Sigmoid colon (tissue), 7 donors: ENCODE data around the gene ARHGAP10. TPM values are rescaled to one million over a fixed set of nuclear protein-coding genes. Genes with fewer than 3 reads are reported as not detected.
A peak's percentile ranks its signal among the peaks of the same experiment; 100 is the strongest.

Experiments used
- DNase-seq: peaks from one replicate; pipeline ENCODE4 v3.0.0-alpha.2; 2019
- H3K27ac ChIP-seq, 4 donors: fragments of 200-600 bp; sonication (generic); one replicate each; pipeline ENCODE4 v1.5.1; 2016 to 2019; ENCODE audit warnings: mild to moderate bottlenecking in 1 of 4
- H3K27me3 ChIP-seq, 3 donors: fragments of 200-600 bp; sonication (generic); one replicate each; pipeline ENCODE4 v1.5.1; 2019; ENCODE audit warnings: mild to moderate bottlenecking in 1 of 3
- H3K36me3 ChIP-seq, 4 donors: fragments of 200-600 bp; sonication (generic); one replicate each; pipeline ENCODE4 v1.5.1; 2016 to 2019
- H3K4me1 ChIP-seq, 4 donors: fragments of 200-600 bp; sonication (generic); one replicate each; pipeline ENCODE4 v1.5.1; 2017 to 2019
- H3K4me3 ChIP-seq, 4 donors: fragments of 200-600 bp; sonication (generic); one replicate each; pipeline ENCODE4 v1.5.1; 2017 to 2019; ENCODE audit warnings: mild to moderate bottlenecking in 2 of 4, moderate library complexity in 1 of 4
- H3K9me3 ChIP-seq, 4 donors: fragments of 200-600 bp in 3 of 4; sonication (generic) in 3 of 4; one replicate each; pipeline versions ENCODE4 v1.5.1 to v1.6.1; 2013 to 2019
- EP300 ChIP-seq, 4 donors: sonication (generic); formaldehyde crosslinking; IDR thresholded peaks; one replicate each; pipeline ENCODE4 v1.6.1; 2017; ENCODE audit warnings: antibody characterized with exemption in 4 of 4
- POLR2A ChIP-seq, 2 donors: fragments of 450-650 bp; IDR thresholded peaks; one replicate each; pipeline ENCODE4 v1.6.1; 2016; ENCODE audit warnings: antibody characterized with exemption in 2 of 2, mild to moderate bottlenecking in 2 of 2, moderate library complexity in 2 of 2
- POLR2AphosphoS5 ChIP-seq, 4 donors: sonication (generic); formaldehyde crosslinking; IDR thresholded peaks; one replicate each; pipeline ENCODE4 v1.6.1; 2017; ENCODE audit warnings: antibody characterized with exemption in 4 of 4
- WGBS, 2 donors: extraction: QIAGEN DNeasy Blood & Tissue Kit; methylation state at CpG; one replicate each; pipeline ENCODE4 v1.1.7; 2013; 5-methylcytosine and 5-hydroxymethylcytosine counted together
- intact Hi-C: fragments of 100-400 bp; cut with DNase I; formaldehyde crosslinking; loops from one replicate; pipeline ENCODE4 v1.15.1; 2023
- polyA plus RNA-seq, 3 donors: library from polyadenylated mRNA; stranded (reverse); fragments of 200-250 nt; gene quantifications; one replicate each; pipeline ENCODE4 v1.2.3, GENCODE V29; 2013
- total RNA-seq, 4 donors: library from RNA; depleted of rRNA; stranded (reverse); fragments of >200 nt; gene quantifications; one replicate each; pipeline ENCODE4 v1.1.0, GENCODE V29; 2016
- TF ChIP-seq, protein P1 (sequence below), 4 experiments: fragments of 450-650 bp in 3 of 4; fragments of 200-600 bp in 1 of 4; IDR thresholded peaks; one replicate each; pipeline ENCODE4 v1.5.1; 2016 to 2019; ENCODE audit warnings: antibody characterized with exemption in 4 of 4, mild to moderate bottlenecking in 3 of 4, moderate library complexity in 2 of 4
- donor health status: healthy with polysubstance abuse.
- donor health status: Bipolar disorder and iron deficiency.
- donor health status: healthy.

The ARHGAP10 gene
- total and polyA plus RNA-seq, 7 donors: 3.0 to 158 (median 123) TPM

DNA sequence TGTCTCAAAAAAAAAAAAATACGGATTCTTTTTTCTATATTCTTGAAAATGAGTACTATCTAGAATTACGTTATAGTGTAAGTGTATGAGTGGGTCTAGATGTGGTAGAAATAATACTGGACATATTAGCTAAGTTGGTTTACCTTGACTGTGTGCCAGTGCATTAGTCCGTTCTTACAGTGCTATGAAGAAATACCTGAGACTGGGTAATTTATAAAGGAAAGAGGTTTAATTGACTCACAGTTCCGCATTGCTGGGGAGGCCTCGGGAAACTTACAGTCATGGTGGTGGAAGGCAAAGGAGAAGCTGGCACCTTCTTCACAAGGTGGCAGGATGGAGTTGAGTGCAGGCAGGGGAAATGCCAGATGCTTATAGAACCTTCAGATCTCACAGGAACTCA, 92.4 kb downstream of the ARHGAP10 start:
- no peaks in the 10 kb centered on the region for H3K9me3 ChIP-seq
- no peak overlapping the region for H3K4me3 ChIP-seq
- peaks cover 0 to 83% (median 83%) of the 10 kb centered on the region in 4 donors for H3K4me1 ChIP-seq
- intact Hi-C loops: no loop called here
- no peak for DNase-seq
- TF ChIP-seq EP300 (IDR thresholded peaks at IDR 0.05): no peak
- no peak for TF ChIP-seq POLR2AphosphoS5 (IDR thresholded peaks at IDR 0.05)
- TF ChIP-seq, protein P1, sequence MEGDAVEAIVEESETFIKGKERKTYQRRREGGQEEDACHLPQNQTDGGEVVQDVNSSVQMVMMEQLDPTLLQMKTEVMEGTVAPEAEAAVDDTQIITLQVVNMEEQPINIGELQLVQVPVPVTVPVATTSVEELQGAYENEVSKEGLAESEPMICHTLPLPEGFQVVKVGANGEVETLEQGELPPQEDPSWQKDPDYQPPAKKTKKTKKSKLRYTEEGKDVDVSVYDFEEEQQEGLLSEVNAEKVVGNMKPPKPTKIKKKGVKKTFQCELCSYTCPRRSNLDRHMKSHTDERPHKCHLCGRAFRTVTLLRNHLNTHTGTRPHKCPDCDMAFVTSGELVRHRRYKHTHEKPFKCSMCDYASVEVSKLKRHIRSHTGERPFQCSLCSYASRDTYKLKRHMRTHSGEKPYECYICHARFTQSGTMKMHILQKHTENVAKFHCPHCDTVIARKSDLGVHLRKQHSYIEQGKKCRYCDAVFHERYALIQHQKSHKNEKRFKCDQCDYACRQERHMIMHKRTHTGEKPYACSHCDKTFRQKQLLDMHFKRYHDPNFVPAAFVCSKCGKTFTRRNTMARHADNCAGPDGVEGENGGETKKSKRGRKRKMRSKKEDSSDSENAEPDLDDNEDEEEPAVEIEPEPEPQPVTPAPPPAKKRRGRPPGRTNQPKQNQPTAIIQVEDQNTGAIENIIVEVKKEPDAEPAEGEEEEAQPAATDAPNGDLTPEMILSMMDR (IDR thresholded peaks at IDR 0.05): no peak
- TF ChIP-seq POLR2A (IDR thresholded peaks at IDR 0.05): no peak
- peak overlapping the region; percentile 72 to 96 (median 86) for H3K27ac ChIP-seq
- H3K27me3 ChIP-seq: no peaks in the 10 kb centered on the region
- peaks cover 0 to 15% (median 6%) of the 10 kb centered on the region in 4 donors for H3K36me3 ChIP-seq
- WGBS, 2 donors: 95 to 97% methylated on average over 5 of the region's 5 CpGs

DNA sequence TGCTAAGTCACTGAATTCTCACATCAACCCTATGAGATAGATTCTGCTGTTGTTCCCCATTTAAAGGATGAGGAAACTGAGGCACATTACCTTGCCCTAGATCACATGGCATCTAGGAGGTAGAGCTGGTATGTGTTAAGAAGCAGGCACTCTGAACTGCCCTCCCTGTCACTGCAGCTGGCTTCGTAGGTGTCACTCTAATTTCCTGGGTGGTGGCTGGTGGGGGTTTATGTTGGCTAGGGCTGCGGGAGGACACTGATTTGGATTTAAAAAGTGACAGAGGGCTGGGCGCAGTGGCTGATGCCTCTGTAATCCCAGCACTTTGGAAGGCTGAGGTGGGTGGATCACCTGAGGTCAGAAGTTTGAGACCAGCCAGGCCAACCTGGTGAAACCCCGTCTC, 93.0 kb downstream of the ARHGAP10 start:
- peaks cover 0 to 89% (median 87%) of the 10 kb centered on the region in 4 donors for H3K4me1 ChIP-seq
- peaks cover 0 to 15% (median 6%) of the 10 kb centered on the region in 4 donors for H3K36me3 ChIP-seq
- no peak for DNase-seq
- H3K4me3 ChIP-seq: no peak overlapping the region
- intact Hi-C loops: no loop called here
- WGBS, 2 donors: 94 to 96% methylated on average over 4 of the region's 4 CpGs
- no peaks in the 10 kb centered on the region for H3K27me3 ChIP-seq
- peak overlapping the region; percentile 72 to 96 (median 86) for H3K27ac ChIP-seq
- no peaks in the 10 kb centered on the region for H3K9me3 ChIP-seq
- TF ChIP-seq POLR2A (IDR thresholded peaks at IDR 0.05) (no peak), POLR2AphosphoS5 (IDR thresholded peaks at IDR 0.05) (no peak), EP300 (IDR thresholded peaks at IDR 0.05) (no peak)
- TF ChIP-seq, protein P1 (IDR thresholded peaks at IDR 0.05): no peak

DNA sequence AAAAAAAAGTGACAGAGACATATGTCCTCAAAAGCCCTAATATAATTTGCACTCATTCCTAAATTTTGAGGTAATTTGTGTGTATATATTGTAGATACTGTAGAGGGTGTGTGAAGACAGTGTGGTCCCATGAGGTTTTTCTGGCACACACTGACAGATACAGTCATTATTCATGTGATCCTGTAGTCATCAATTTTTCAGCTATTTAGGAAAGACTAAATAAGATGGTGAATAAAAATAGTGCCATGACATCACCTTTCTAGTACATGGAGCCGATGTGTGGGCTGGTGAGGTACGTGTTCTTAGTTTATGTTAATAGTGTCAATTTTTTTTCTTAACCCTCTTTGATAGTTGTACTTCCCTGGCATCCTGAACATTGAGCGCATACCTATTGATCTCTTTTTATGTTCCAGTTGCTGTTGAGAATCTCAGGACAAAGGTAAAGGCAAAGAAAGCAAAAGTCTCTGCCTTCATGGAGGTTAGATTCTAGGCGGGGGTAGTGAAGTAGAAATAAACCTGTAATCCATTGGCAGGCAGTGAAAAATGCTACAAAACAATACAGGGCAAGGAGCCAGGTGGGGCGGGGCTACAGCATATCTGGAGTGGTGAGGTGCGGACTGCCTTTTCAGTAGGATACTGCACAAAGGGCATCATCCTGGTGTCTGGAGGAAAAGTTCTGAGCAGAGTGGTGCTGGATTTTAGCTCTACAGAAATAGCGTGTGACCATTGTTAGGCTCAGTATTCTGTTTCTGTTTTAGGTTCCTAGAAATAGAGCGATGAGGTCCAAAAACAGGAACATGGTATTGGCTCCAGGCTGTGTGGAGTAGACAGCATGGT, 93.8 kb downstream of the ARHGAP10 start:
- 52 to 74% methylated on average over 8 of the region's 8 CpGs for WGBS, 2 donors
- H3K9me3 ChIP-seq: no peaks in the 10 kb centered on the region
- no peaks in the 10 kb centered on the region for H3K27me3 ChIP-seq
- TF ChIP-seq EP300 (IDR thresholded peaks at IDR 0.05): no peak
- TF ChIP-seq, protein P1 (IDR thresholded peaks at IDR 0.05): no peak
- no peak for TF ChIP-seq POLR2AphosphoS5 (IDR thresholded peaks at IDR 0.05)
- no peak for TF ChIP-seq POLR2A (IDR thresholded peaks at IDR 0.05)
- no peak for DNase-seq
- intact Hi-C loops: no loop called here
- H3K4me3 ChIP-seq: no peak overlapping the region
- H3K4me1 ChIP-seq: peaks cover 2 to 94% (median 89%) of the 10 kb centered on the region in 4 donors
- H3K36me3 ChIP-seq: peaks cover 0 to 15% (median 6%) of the 10 kb centered on the region in 4 donors
- H3K27ac ChIP-seq: peak overlapping the region; percentile 72 to 96 (median 86)

DNA sequence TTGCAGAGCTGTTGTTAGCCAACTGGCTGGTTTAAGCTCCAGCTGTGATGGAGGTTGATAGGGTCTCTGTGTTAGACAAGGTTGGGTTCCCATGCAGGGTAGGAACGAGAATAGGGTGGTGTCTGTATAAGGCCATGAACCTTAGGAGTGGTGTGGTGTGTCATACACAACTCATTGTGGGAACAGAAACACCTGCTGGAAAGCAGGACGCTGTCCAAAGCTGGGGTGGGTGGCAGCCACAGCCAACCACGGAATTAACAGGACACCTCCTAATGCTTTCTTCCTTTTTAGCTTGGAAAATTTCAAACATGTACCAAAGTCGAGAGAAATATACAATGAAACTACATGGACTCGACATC, 94.4 kb downstream of the ARHGAP10 start:
- Histone ChIP-seq H3K27ac (peak overlapping the region; percentile 72 to 96 (median 86)), H3K4me3 (no peak overlapping the region), H3K36me3 (peaks cover 0 to 15% (median 6%) of the 10 kb centered on the region in 4 donors), H3K9me3 (no peaks in the 10 kb centered on the region), H3K27me3 (no peaks in the 10 kb centered on the region), H3K4me1 (peaks cover 8 to 94% (median 89%) of the 10 kb centered on the region in 4 donors)
- no peak for TF ChIP-seq POLR2A (IDR thresholded peaks at IDR 0.05)
- no peak for TF ChIP-seq POLR2AphosphoS5 (IDR thresholded peaks at IDR 0.05)
- TF ChIP-seq, protein P1 (IDR thresholded peaks at IDR 0.05): no peak
- TF ChIP-seq EP300 (IDR thresholded peaks at IDR 0.05): no peak
- 67 to 85% methylated on average over 5 of the region's 5 CpGs for WGBS, 2 donors
- intact Hi-C loops: no loop called here
- DNase-seq: no peak
